Measurements from ENCODE around the gene GID8. TPM values are rescaled to one million over a fixed set of nuclear protein-coding genes. Genes with fewer than 3 reads are reported as not detected.

Gene GID8
- total RNA-seq, 1 experiment from 2014 or later = 40.2 TPM

DNA sequence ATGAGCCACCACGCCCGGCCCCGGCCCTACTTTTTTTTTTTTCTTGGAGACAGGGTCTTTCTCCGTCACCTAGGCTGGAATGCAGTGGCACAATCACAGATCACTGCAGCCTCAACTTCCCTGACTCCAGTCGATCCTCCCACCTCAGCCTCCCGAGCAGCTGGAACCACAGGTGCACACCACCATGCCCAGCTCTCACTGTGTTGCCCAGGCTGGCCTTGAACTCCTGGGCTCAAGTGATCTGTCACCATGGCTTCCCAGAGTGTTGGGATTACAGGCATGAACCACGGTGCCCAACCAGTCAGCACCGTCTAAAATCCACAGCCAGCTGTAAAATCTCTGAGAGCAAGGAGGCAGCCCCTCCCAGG is 32.0 kb downstream of the GID8 start:
- no peaks in the 10 kb centered on the region for H3K9me3 ChIP-seq (ENCODE audit: low read depth, low read length, poor library complexity, severe bottlenecking)
- TF ChIP-seq, protein P1, sequence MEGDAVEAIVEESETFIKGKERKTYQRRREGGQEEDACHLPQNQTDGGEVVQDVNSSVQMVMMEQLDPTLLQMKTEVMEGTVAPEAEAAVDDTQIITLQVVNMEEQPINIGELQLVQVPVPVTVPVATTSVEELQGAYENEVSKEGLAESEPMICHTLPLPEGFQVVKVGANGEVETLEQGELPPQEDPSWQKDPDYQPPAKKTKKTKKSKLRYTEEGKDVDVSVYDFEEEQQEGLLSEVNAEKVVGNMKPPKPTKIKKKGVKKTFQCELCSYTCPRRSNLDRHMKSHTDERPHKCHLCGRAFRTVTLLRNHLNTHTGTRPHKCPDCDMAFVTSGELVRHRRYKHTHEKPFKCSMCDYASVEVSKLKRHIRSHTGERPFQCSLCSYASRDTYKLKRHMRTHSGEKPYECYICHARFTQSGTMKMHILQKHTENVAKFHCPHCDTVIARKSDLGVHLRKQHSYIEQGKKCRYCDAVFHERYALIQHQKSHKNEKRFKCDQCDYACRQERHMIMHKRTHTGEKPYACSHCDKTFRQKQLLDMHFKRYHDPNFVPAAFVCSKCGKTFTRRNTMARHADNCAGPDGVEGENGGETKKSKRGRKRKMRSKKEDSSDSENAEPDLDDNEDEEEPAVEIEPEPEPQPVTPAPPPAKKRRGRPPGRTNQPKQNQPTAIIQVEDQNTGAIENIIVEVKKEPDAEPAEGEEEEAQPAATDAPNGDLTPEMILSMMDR (conservative IDR thresholded peaks at IDR 0.05; ENCODE audit: low read depth, low read length) = no peak
- H3K4me1 ChIP-seq (ENCODE audit: insufficient read depth, low read length, poor library complexity, severe bottlenecking) = no peaks in the 10 kb centered on the region
- peaks cover 23% of the 10 kb centered on the region for H3K27me3 ChIP-seq (replicated peaks; ENCODE audit: insufficient read depth, low read depth, low read length, poor library complexity)
- H3K4me3 ChIP-seq (ENCODE audit: low read depth, low read length, poor library complexity, severe bottlenecking) = no peak overlapping the region
- H3K27ac ChIP-seq (ENCODE audit: low read depth, low read length, poor library complexity, severe bottlenecking) = no peak overlapping the region
- H3K36me3 ChIP-seq (ENCODE audit: insufficient read depth, low read length, poor library complexity, severe bottlenecking) = no peaks in the 10 kb centered on the region
- no TSS peak for BruUV-seq (replicated peaks)
- ChIA-PET POLR2A (ENCODE audit: low non-redundant PET) (no interaction called here), CTCF (no interaction called here)
- intact Hi-C loops (cut with micrococcal nuclease; ENCODE audit: unreplicated experiment) = no loop called here
- no peak for DNase-seq (ENCODE audit: low spot score)

- intact Hi-C loops (cut with micrococcal nuclease; ENCODE audit: unreplicated experiment) = no loop called here
Measured at GRCh38 chr20:62970307-62971210, 32.6 kb downstream of the GID8 start.

DNA sequence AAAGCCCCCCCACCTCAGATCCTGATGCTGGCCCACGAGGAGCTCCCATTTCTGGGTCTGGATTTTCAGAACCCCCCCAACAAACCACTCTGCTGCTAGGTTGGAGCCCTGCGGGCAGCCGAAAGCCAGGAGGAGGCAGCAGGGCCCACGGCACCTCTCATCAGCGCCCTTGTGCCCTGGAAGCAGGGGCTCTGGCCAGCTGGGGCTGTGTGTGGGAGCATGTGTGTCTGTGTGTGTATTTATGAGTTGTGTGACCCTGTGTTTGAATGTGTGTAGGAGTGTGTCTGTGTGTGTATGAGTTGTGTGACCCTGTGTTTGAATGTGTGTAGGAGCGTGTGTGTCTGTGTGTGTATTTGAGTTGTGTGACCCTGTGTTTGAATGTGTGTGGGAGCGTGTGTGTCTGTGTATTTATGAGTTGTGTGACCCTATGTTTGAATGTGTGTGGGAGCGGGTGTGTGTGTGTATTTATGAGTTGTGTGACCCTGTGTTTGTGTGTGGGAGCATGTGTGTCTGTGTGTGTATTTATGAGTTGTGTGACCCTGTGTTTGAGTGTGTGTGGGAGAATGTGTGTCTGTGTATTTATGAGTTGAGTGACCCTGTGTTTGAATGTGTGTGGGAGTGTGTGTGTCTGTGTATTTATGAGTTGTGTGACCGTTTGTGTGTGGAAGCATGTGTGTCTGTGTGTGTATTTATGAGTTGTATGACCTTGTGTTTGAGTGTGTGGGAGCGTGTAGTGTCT is 33.4 kb downstream of the GID8 start:
- Histone ChIP-seq H3K4me3 (ENCODE audit: low read depth, low read length, poor library complexity, severe bottlenecking) (no peak overlapping the region), H3K9me3 (ENCODE audit: low read depth, low read length, poor library complexity, severe bottlenecking) (no peaks in the 10 kb centered on the region), H3K4me1 (ENCODE audit: insufficient read depth, low read length, poor library complexity, severe bottlenecking) (no peaks in the 10 kb centered on the region), H3K27ac (ENCODE audit: low read depth, low read length, poor library complexity, severe bottlenecking) (no peak overlapping the region), H3K27me3 (replicated peaks; ENCODE audit: insufficient read depth, low read depth, low read length, poor library complexity) (peaks cover 37% of the 10 kb centered on the region), H3K36me3 (ENCODE audit: insufficient read depth, low read length, poor library complexity, severe bottlenecking) (no peaks in the 10 kb centered on the region)
- ChIA-PET CTCF (no interaction called here), POLR2A (ENCODE audit: low non-redundant PET) (no interaction called here)
- DNase-seq (ENCODE audit: low spot score) = no peak
- intact Hi-C loops (cut with micrococcal nuclease; ENCODE audit: unreplicated experiment) = no loop called here
- TF ChIP-seq, protein P1 (conservative IDR thresholded peaks at IDR 0.05; ENCODE audit: low read depth, low read length) = no peak
- TF ChIP-seq EZH2 (IDR thresholded peaks at IDR 0.05; ENCODE audit: borderline replicate concordance, low read depth, low read length, poor library complexity, severe bottlenecking) = no peak
- BruUV-seq (replicated peaks) = no TSS peak

More at GRCh38 chr20:62970307-62971210, 32.6 kb downstream of the GID8 start:
- TF ChIP-seq, protein P1 (conservative IDR thresholded peaks at IDR 0.05; ENCODE audit: low read depth, low read length) = no peak
- no peak for TF ChIP-seq EZH2 (IDR thresholded peaks at IDR 0.05; ENCODE audit: borderline replicate concordance, low read depth, low read length, poor library complexity, severe bottlenecking)
- peaks cover 30% of the 10 kb centered on the region for H3K27me3 ChIP-seq (replicated peaks; ENCODE audit: insufficient read depth, low read depth, low read length, poor library complexity)
- no TSS peak for BruUV-seq (replicated peaks)
- H3K9me3 ChIP-seq (ENCODE audit: low read depth, low read length, poor library complexity, severe bottlenecking) = no peaks in the 10 kb centered on the region
- no peak overlapping the region for H3K27ac ChIP-seq (ENCODE audit: low read depth, low read length, poor library complexity, severe bottlenecking)
- ChIA-PET POLR2A (ENCODE audit: low non-redundant PET) (no interaction called here), CTCF (no interaction called here)
- no peaks in the 10 kb centered on the region for H3K36me3 ChIP-seq (ENCODE audit: insufficient read depth, low read length, poor library complexity, severe bottlenecking)
- no peak overlapping the region for H3K4me3 ChIP-seq (ENCODE audit: low read depth, low read length, poor library complexity, severe bottlenecking)
- no peaks in the 10 kb centered on the region for H3K4me1 ChIP-seq (ENCODE audit: insufficient read depth, low read length, poor library complexity, severe bottlenecking)
- DNase-seq (ENCODE audit: low spot score) = no peak

All from A673 (cell line).